8988T (cell line): ENCODE data around the gene RHBDF2.
A peak's percentile ranks its signal among the peaks of the same experiment; 100 is the strongest.

Experiments
- DNase-seq: peaks from one replicate; pipeline ENCODE4 v3.0.0; 2011

Gene RHBDF2

DNA sequence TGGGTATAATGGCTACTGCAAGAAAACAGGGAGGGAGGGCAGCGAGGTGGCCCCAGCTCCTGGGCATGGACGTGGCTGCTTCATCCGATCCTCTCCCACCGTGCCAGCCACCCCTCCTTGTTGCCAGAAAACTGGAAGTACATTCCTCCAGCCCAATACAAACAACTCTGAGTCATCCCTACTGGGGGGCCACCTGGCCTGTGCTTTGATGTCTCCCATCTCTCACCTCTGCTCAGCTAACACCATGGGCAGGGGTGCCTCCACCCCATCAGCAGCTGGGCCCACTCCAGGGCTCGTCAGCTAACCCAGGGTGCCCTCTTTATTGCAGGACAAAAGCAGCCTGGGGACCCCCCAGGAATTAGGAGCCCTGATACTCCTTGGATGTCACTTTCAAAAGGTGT lies 2.0 kb downstream of the RHBDF2 start:
- DNase-seq: peak; percentile 48

GRCh38 chr17:76498876-76499251 lies 2.4 kb downstream of the RHBDF2 start:
- DNase-seq: no peak

DNA sequence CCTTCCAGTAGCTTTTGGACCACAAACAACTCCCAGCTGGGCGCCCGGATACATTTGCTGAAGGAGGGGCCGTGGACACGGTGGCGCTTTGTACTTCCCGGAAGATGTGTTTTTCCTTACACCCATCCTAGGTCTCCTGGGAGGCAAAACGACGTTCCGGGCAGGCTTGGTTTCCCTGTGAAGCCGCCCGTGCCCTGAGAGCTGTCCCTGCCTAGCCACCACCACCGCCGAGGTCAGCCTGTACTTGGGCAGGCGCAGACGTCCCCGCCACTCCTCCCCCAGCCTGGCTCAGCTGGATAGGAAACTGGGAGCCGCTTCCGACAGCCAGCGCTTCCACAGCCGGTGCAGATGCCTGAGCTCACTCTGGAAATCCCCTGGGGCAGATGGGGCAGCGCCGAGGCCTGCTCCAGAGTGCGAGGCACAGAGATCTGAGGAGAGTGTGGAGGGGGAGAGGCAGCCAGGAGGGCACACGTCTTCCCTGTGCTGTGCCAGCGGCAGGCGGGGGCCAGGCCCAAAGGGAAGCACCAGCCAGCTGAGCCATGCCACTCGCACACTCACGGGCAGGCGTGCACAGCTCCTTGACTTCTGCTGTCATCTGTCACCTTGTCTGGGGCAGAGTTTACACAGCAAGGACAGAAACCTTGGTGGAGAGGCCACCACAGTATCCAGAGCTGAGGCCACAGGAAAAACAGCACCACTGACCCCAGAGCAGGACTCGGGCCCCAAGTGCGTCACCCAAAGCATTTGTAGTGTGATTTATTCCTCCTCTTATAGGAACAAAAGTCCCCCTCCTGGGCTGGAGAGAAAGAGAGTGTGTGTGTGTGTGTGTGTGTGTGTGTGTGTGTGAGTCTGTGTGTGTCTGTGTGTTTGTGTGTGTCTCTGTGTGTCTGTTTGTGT lies 3.0 kb downstream of the RHBDF2 start:
- peak; percentile 65 for DNase-seq

- no peak for DNase-seq
Measured at GRCh38 chr17:76497699-76497978, 3.6 kb downstream of the RHBDF2 start.

GRCh38 chr17:76496464-76496863 lies 4.8 kb downstream of the RHBDF2 start:
- no peak for DNase-seq

GRCh38 chr17:76495663-76496400 lies 5.4 kb downstream of the RHBDF2 start:
- no peak for DNase-seq

GRCh38 chr17:76493505-76494167 lies 7.6 kb downstream of the RHBDF2 start:
- DNase-seq: no peak

- DNase-seq: peak; percentile 33
Measured at GRCh38 chr17:76492989-76493501, 8.2 kb downstream of the RHBDF2 start.

DNA sequence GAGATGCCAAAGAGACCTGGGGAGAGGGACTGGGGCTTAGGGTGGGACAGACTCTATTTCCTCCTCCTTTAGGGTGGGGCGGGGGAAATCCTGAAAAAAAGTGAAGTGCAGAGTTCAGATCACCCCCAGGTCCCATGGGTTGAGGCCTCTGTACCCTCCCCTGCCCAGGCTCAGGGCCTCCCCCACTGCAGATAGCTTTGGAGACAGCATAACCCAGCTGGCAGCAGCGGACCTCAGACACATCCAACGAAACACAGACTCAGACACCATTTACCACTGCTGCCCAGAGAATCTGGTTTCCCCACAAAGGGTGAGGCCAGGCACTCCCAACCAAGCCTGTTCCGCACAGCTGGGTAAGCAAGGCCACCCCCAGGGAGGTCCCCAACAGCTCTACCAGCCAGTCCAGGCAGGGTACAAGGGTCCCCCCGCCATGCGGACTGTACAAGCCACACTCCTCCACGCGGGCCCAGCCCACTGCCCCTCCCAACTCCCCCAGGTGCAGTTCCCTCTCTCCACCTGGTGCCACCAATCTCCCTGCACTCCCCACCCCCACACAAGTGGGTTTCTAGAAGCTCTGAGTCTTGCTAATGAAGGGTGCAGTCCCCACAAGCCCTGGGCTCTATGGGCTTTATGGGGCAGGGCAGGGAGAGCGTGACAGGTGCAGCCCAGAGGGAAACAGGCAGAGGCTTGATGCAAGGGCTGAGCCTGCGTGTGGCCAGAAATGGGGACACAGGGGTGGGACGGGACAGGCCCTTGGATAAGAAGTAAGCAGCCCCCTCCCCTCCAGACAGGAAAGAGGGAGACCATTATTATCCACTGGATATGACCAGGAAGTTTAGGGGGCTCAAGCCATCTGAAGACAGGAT lies 8.9 kb downstream of the RHBDF2 start:
- no peak for DNase-seq

GRCh38 chr17:76491271-76492122 lies 9.7 kb downstream of the RHBDF2 start:
- no peak for DNase-seq

DNA sequence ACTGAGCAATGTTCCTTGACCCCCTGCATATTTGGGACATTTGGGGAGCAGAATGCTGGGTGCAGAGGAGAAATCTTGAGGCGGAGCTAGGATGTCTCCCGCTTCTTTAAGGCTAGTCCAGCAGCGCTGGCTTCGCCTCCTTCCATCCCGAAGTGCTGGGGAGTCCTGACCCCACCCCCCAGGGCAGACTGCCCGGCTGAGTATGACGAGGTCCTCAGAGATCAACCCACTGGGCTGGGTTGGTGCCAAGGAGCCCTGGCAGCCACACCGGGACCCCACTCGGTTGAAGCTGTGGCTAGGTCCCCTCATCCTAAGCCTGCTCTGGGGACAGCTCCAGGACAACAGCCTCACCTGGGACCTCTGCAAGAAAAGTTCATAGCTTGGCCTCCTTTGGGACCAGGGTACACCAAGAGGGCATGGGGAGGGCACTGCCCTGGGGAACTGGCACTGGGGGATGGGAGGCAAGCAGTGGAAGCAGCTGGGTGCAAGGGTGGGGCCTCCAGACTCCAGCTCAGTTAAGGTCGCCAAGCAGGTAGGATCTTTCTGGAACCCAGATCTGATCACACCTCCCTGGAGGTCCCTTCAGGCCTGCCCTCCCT lies 11.0 kb downstream of the RHBDF2 start:
- DNase-seq: no peak

GRCh38 chr17:76487451-76488192 lies 13.6 kb downstream of the RHBDF2 start:
- DNase-seq: no peak

DNA sequence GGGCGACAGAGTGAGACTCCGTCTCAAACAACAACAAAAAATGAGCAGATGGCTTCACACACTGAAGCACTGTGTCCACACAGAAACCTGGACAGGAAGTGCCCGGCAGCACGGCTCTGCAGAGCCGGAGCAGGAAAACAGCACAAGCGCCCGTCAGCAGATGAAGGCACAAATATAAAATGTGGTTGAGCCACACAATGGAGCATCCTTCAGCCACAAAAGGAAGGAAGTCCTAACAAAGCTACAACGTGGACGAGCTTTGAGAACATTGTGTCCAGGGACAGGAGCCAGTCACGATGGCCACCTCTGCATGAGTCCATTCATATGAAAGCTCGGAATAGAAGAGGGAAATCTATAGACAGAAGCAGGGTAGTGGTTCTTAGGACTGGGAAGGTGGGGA lies 15.7 kb downstream of the RHBDF2 start:
- no peak for DNase-seq

GRCh38 chr17:76484228-76484725 lies 16.9 kb downstream of the RHBDF2 start:
- no peak for DNase-seq

DNA sequence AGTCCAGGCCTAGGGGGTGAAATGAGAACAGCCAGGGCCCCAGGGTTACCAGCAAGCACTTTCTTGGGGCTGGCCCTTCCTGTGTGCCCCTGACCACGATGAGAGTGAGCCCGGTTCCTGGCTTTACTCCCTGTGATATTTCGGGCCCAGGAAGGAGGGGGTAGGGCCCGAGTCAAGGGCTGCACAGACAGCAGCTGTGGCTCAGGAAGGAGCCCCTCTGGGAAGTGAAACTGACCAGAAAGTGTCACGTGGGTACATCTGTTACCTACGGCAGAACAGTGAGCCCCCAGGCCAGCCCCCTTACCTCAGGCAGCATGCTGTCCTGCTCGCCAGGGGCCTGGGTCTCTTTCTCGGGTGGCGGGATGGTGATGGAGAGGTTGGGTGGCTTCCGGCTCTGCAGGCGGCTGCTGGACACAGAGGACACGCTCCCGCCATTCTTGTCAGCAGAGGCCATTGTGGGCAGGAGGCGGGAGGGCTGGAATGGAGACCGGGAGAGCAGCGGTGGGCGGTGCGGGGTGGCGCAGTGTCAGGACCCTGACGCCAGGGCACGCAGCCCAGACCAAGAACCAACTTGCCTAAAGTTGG lies 20.1 kb downstream of the RHBDF2 start:
- no peak for DNase-seq

DNA sequence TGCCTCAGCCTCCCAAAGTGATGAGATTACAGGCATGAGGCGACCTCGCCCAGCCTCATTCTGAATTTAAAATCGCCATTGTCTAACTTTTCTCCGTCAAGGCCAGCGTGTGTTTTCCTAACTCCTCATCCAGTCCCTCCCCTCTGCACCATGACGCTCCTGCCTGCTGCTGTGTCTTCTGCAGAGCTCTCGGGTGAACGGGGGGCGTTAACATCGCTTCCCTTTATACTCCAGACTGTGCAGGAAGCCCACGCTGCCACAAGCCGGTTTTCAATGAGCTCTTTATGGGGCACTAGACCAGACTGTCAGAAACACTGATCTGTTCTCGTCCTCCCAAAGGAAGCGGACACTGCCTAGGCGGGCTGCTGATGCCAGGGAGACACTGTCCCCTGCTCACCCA lies 20.6 kb downstream of the RHBDF2 start:
- DNase-seq: no peak

DNA sequence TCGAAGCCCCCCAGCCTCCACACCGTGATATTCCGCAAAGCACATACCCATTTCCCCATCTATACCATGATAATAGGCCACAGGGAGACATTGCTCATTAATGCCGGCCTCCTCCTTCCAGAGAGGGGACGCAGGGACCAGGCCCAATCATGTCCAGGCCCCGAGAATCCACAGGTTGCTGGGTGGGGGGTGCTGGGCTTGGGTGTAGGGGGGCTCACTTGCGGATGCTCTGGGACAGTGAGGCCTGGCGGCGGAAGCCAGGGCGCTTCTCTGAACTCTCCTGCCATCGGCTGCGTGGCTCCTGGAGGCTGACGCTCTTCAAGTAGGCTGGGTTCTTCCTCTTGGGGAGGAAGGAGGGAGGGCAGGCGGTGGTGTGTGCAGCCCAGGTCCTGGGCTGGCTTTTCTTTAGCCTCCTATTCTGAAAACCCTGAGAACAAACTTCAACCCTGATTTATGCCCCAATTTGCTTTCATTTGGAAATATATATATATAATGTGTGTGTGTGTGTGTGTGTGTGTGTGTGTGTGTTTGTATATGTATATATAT lies 21.6 kb downstream of the RHBDF2 start:
- no peak for DNase-seq

DNA sequence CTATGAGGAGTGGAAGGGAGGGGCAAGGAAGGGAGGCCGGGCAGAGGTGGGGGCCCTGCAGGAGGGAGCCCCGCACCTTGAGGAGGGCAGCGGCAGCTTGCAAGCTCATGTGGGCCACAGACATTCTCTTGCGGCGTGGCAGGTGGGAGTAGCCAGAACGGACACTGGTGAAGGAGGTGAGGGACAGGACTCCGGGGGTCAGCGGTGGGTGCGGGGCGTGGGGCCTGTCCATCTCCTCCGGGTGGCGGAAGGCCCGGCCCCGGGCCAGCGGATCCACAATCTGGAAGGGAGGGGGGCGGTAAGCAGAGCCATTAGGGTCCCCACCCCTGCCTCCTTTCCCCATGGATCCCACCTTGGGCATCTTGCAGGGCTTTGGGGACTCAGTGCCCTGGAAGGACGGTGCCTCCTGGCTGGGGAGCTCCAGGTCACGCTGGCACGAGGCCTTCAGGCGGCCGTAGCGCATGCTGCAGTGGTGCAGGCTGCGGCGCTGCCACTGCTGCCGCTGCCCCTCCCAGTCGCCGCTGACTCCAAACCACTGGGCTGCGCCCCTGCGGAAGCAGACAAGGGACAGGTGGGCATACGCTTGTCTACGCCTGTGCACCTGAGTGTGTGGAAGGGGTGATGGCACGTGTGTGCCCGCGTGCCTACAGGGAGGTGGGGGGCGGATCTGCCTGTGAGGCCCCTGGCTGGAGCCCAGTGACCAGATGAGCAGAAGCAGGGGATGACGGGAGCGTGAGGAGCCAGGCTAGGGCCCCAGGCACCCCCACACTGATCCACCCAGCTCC lies 22.3 kb downstream of the RHBDF2 start:
- DNase-seq: no peak

GRCh38 chr17:76478097-76478496 lies 23.1 kb downstream of the RHBDF2 start:
- DNase-seq: no peak
